SU-DHL-6 (cell line): Measurements from ENCODE around the gene SLC16A3.

Experiments used
- EZH2phosphoT487 ChIP-seq: fragments of 200-600 bp; sonication (generic), shearing (Covaris generic); conservative IDR thresholded peaks from 2 replicates; pipeline ENCODE4 v1.6.1; 2018; ENCODE audit warnings: mild to moderate bottlenecking, antibody characterized with exemption, low read length, moderate library complexity, mixed read lengths
- TF ChIP-seq, protein P1 (sequence below): fragments of 200-600 bp; sonication (generic); IDR thresholded peaks from one replicate; pipeline ENCODE4 v1.5.1; 2017; ENCODE audit warnings: antibody characterized with exemption, mild to moderate bottlenecking, low read length, moderate library complexity; ENCODE audit not compliant: insufficient read depth, poor library complexity, severe bottlenecking

DNA sequence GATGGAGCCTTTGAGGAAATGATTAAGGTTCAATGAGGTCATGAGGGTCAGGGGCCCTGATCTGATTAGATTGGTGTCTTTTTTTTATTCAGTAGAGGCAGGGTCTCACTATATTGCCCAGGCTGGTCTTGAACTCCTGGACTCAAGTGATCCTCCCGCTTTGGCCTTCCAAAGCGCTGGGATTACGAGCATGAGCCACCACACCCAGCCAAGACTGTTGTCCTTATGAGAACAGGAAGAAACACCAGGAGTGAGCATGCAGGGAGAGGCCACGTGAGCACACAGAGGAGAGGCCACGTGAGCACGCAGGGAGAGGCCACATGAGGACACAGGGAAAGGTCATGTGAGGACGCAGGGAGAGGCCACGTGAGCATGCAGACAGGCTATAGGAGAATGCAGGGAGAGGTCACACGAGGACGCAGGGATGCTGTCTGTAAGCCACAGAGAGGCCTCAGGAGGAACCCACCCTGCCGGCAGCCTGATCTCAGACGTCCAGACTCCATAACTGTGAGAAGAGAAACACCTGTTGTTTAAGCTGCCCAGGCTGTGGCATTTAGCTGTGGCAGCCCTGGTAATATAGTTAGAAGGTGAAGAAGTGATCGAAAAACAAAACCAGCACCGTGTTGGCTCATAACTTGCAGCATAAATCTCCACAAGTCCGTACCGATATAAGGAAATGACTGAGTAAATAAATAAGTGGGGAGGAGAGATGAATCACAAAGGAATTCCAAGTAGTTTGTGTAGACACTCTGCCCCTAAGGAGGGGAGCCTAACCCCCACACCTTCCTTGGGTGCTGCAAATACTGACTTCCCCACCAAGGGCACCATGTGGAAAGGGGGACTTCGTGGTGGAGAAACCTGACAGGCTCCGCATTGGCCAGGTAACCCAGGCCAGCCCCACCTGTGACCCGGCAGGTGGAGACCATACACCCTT is 59.3 kb downstream of the SLC16A3 start:
- TF ChIP-seq, protein P1, sequence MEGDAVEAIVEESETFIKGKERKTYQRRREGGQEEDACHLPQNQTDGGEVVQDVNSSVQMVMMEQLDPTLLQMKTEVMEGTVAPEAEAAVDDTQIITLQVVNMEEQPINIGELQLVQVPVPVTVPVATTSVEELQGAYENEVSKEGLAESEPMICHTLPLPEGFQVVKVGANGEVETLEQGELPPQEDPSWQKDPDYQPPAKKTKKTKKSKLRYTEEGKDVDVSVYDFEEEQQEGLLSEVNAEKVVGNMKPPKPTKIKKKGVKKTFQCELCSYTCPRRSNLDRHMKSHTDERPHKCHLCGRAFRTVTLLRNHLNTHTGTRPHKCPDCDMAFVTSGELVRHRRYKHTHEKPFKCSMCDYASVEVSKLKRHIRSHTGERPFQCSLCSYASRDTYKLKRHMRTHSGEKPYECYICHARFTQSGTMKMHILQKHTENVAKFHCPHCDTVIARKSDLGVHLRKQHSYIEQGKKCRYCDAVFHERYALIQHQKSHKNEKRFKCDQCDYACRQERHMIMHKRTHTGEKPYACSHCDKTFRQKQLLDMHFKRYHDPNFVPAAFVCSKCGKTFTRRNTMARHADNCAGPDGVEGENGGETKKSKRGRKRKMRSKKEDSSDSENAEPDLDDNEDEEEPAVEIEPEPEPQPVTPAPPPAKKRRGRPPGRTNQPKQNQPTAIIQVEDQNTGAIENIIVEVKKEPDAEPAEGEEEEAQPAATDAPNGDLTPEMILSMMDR: no peak
- no peak for TF ChIP-seq EZH2phosphoT487
